H1 (cell line): ENCODE data around the gene CELSR1. TPM values are rescaled to one million over a fixed set of nuclear protein-coding genes. Genes with fewer than 3 reads are reported as not detected.

Experiments used
- CTCF ChIA-PET: fragments of 300-600 bp; sonication (Branson Sonifier 250); formaldehyde crosslinking; loops from one replicate; lab custom pipeline; 2021; ENCODE audit not compliant: partially characterized antibody; lab: Charles Lee
- POLR2A ChIA-PET: fragments of 300-600 bp; sonication (Branson Sonifier 250); formaldehyde crosslinking; loops from one replicate; lab custom pipeline; 2021; ENCODE audit warnings: inconsistent platforms; ENCODE audit not compliant: partially characterized antibody; lab: Charles Lee
- DNase-seq, 2 experiments: peaks; one replicate each; pipeline versions ENCODE4 v3.0.0 to v3.0.0-alpha.2; 2010 to 2022; ENCODE audit warnings: low spot score in 2 of 2, low read depth in 1 of 2, mixed read lengths in 1 of 2
- FAIRE-seq: peaks from 2 replicates; lab custom pipeline; 2011; peaks lifted over from hg19 to GRCh38; lab: Jason Lieb, UNC
- H2AFZ ChIP-seq: 2 replicates; pipeline ENCODE4 v1.8.1; 2012; ENCODE audit warnings: low read length, inconsistent platforms
- H2AK5ac ChIP-seq: 2 replicates; pipeline ENCODE4 v1.6.1; 2013; ENCODE audit warnings: low read depth, low read length
- H2BK120ac ChIP-seq: replicated peaks from 2 replicates; pipeline ENCODE3; 2013; ENCODE audit warnings: low read depth, low read length, inconsistent platforms
- H2BK12ac ChIP-seq: 2 replicates; pipeline ENCODE4 v1.6.1; 2013; ENCODE audit warnings: low read depth, low read length
- H2BK15ac ChIP-seq: 2 replicates; pipeline ENCODE4 v1.6.1; 2013; ENCODE audit warnings: low read length
- H2BK20ac ChIP-seq: 2 replicates; pipeline ENCODE4 v1.6.1; 2013; ENCODE audit warnings: low read length
- H2BK5ac ChIP-seq: 2 replicates; pipeline ENCODE4 v1.6.1; 2013; ENCODE audit warnings: low read depth, low read length
- H3K14ac ChIP-seq: 2 replicates; pipeline ENCODE4 v1.6.1; 2013; ENCODE audit warnings: inconsistent platforms; ENCODE audit not compliant: insufficient read length
- H3K18ac ChIP-seq: 2 replicates; pipeline ENCODE4 v1.6.1; 2013; ENCODE audit warnings: low read length; ENCODE audit errors: extremely low read depth
- H3K23ac ChIP-seq: 2 replicates; pipeline ENCODE4 v1.6.1; 2013; ENCODE audit warnings: inconsistent platforms; ENCODE audit not compliant: insufficient read length
- H3K23me2 ChIP-seq: 2 replicates; pipeline ENCODE4 v1.6.1; 2013; ENCODE audit warnings: low read depth, low read length
- H3K27ac ChIP-seq: 2 replicates; pipeline ENCODE4 v1.6.1; 2011; ENCODE audit warnings: low read depth, low read length, inconsistent platforms
- H3K27me3 ChIP-seq, 4 experiments: replicated peaks in 1 of 4; 1 replicate in 1 of 4; 2 replicates in 3 of 4; pipeline versions ENCODE4 v1.6.1 to v1.8.1; 2011 to 2013; ENCODE audit warnings: low read length in 3 of 4, mild to moderate bottlenecking in 3 of 4, inconsistent platforms in 2 of 4, mixed read lengths in 2 of 4, moderate library complexity in 1 of 4; ENCODE audit not compliant: control insufficient read depth in 3 of 4, insufficient read depth in 3 of 4; ENCODE audit errors: extremely low read depth in 1 of 4
- H3K36me3 ChIP-seq, 4 experiments: 2 replicates each; pipeline versions ENCODE4 v1.6.1 to v1.8.1; 2011 to 2013; ENCODE audit warnings: mild to moderate bottlenecking in 4 of 4, low read length in 3 of 4, moderate library complexity in 2 of 4, control low read depth in 1 of 4, inconsistent platforms in 1 of 4; ENCODE audit not compliant: insufficient read depth in 4 of 4, control insufficient read depth in 2 of 4
- H3K4ac ChIP-seq: replicated peaks from 2 replicates; pipeline ENCODE3; 2013; ENCODE audit warnings: low read length, low read depth, mixed read lengths, inconsistent platforms; ENCODE audit not compliant: insufficient read length
- H3K4me1 ChIP-seq, 4 experiments: replicated peaks in 1 of 4; 1 replicate in 1 of 4; 2 replicates in 3 of 4; pipeline versions ENCODE4 v1.6.1 to v1.8.1; 2011 to 2013; ENCODE audit warnings: low read length in 3 of 4, inconsistent platforms in 2 of 4, mixed read lengths in 1 of 4; ENCODE audit not compliant: insufficient read depth in 4 of 4, control insufficient read depth in 3 of 4
- H3K4me2 ChIP-seq, 2 experiments: 2 replicates each; pipeline versions ENCODE4 v1.6.1 to v1.8.1; 2011 to 2013; ENCODE audit warnings: low read depth in 2 of 2, low read length in 2 of 2, control low read depth in 1 of 2, inconsistent platforms in 1 of 2, mild to moderate bottlenecking in 1 of 2; ENCODE audit not compliant: insufficient read depth in 1 of 2
- H3K4me3 ChIP-seq, 4 experiments: fragments of 200-600, 300-600 bp in 1 of 4; sonication (generic), shearing (Covaris generic), sonication (Bioruptor Twin) in 1 of 4; 2 replicates each; pipeline versions ENCODE4 v1.5.1 to v1.8.1; 2011 to 2016; ENCODE audit warnings: low read length in 4 of 4, low read depth in 3 of 4, control low read depth in 2 of 4, inconsistent platforms in 2 of 4, mild to moderate bottlenecking in 2 of 4, mixed read lengths in 1 of 4, moderate library complexity in 1 of 4; ENCODE audit not compliant: insufficient read depth in 2 of 4; ENCODE audit errors: extremely low read depth in 1 of 4
- H3K56ac ChIP-seq: replicated peaks from 2 replicates; pipeline ENCODE3; 2013; ENCODE audit warnings: low read depth, mild to moderate bottlenecking, mixed read lengths, low read length, inconsistent platforms; ENCODE audit not compliant: insufficient read length
- H3K79me1 ChIP-seq: 2 replicates; pipeline ENCODE4 v1.6.1; 2013; ENCODE audit warnings: low read depth, low read length, control low read depth
- H3K79me2 ChIP-seq, 2 experiments: 2 replicates each; pipeline versions ENCODE4 v1.6.1 to v1.8.1; 2012 to 2013; ENCODE audit warnings: low read length in 2 of 2, mild to moderate bottlenecking in 2 of 2, inconsistent platforms in 1 of 2; ENCODE audit not compliant: insufficient read depth in 2 of 2, control insufficient read depth in 1 of 2
- H3K9ac ChIP-seq, 4 experiments: replicated peaks in 1 of 4; 1 replicate in 1 of 4; 2 replicates in 3 of 4; pipeline versions ENCODE4 v1.6.1 to v1.8.1; 2011 to 2013; ENCODE audit warnings: low read depth in 3 of 4, low read length in 3 of 4, control low read depth in 2 of 4, mild to moderate bottlenecking in 2 of 4, moderate library complexity in 2 of 4, inconsistent platforms in 1 of 4; ENCODE audit errors: extremely low read depth in 1 of 4
- H3K9me3 ChIP-seq, 2 experiments: 2 replicates each; pipeline versions ENCODE4 v1.6.1 to v1.8.1; 2012 to 2013; ENCODE audit warnings: mild to moderate bottlenecking in 2 of 2, moderate library complexity in 2 of 2, control low read depth in 1 of 2, inconsistent platforms in 1 of 2, low read depth in 1 of 2, low read length in 1 of 2, mixed read lengths in 1 of 2; ENCODE audit not compliant: insufficient read depth in 2 of 2
- H4K20me1 ChIP-seq, 2 experiments: replicated peaks in 1 of 2; 2 replicates each; pipeline versions ENCODE3 to v1.8.1; 2011 to 2013; ENCODE audit warnings: inconsistent platforms in 2 of 2, low read length in 2 of 2, mild to moderate bottlenecking in 1 of 2; ENCODE audit not compliant: insufficient read depth in 2 of 2, control insufficient read depth in 1 of 2
- H4K5ac ChIP-seq: 2 replicates; pipeline ENCODE4 v1.6.1; 2013; ENCODE audit warnings: low read length, low read depth, mixed read lengths, inconsistent platforms; ENCODE audit not compliant: insufficient read length
- H4K8ac ChIP-seq: 2 replicates; pipeline ENCODE4 v1.8.0; 2013; ENCODE audit warnings: mild to moderate bottlenecking, moderate library complexity, low read length, inconsistent platforms; ENCODE audit not compliant: insufficient read depth; ENCODE audit errors: extremely low read depth
- H4K91ac ChIP-seq: replicated peaks from 2 replicates; pipeline ENCODE3; 2013; ENCODE audit warnings: low read length, mixed read lengths, inconsistent platforms; ENCODE audit not compliant: insufficient read length
- BCL11A ChIP-seq, 2 experiments: IDR thresholded peaks; one replicate each; pipeline ENCODE4 v1.6.1; 2011; ENCODE audit warnings: low read depth in 2 of 2, low read length in 2 of 2, mild to moderate bottlenecking in 2 of 2
- CBX8 ChIP-seq: fragments of 300-800, 300-1000 bp; sonication (generic); IDR thresholded peaks from 2 replicates; pipeline ENCODE4 v1.7.1; 2016; ENCODE audit warnings: low read depth, low read length, borderline replicate concordance
- CEBPB ChIP-seq: IDR thresholded peaks from 2 replicates; pipeline ENCODE4 v1.6.1; 2012; ENCODE audit warnings: low read depth, low read length
- CHD2 ChIP-seq: IDR thresholded peaks from 2 replicates; pipeline ENCODE4 v1.6.1; 2012; ENCODE audit warnings: low read length, improper control_type of control experiment
- PHF8 ChIP-seq: fragments of 200-600 bp; sonication (generic); conservative IDR thresholded peaks from 2 replicates; pipeline ENCODE4 v1.7.1; 2012; ENCODE audit warnings: low read depth, mild to moderate bottlenecking, inconsistent platforms, low read length, moderate library complexity
- SIRT6 ChIP-seq: IDR thresholded peaks from one replicate; pipeline ENCODE4 v1.7.1; 2012; ENCODE audit warnings: low read length, inconsistent platforms
- TAF7 ChIP-seq: optimal IDR thresholded peaks from 2 replicates; pipeline ENCODE3; 2011; ENCODE audit warnings: low read depth, mild to moderate bottlenecking, inconsistent platforms, low read length, moderate library complexity, borderline replicate concordance
- YY1 ChIP-seq: IDR thresholded peaks from 2 replicates; pipeline ENCODE4 v1.6.1; 2011; ENCODE audit warnings: low read depth, mild to moderate bottlenecking, low read length
- WGBS, 2 experiments: shearing (Covaris generic) in 1 of 2; methylation state at CpG; one replicate each; pipeline versions ENCODE4 v1.1.6 to v1.1.7; 2013 to 2015; ENCODE audit warnings: low lambda C conversion rate in 2 of 2, mixed read lengths in 2 of 2, inconsistent platforms in 1 of 2, low coverage in 1 of 2, missing lambda C conversion rate in 1 of 2; ENCODE audit not compliant: insufficient replicate concordance in 2 of 2, insufficient coverage in 1 of 2, insufficient read length in 1 of 2; ENCODE audit errors: extremely low coverage in 1 of 2, missing lambda C conversion rate in 1 of 2; 5-methylcytosine and 5-hydroxymethylcytosine counted together
- polyA plus RNA-seq, 7 experiments: library from polyadenylated mRNA; depleted of rRNA in 3 of 7; stranded (reverse) in 5 of 7; unstranded in 2 of 7; fragments of >200 nt in 5 of 7; fragments of 200-250 nt in 2 of 7; gene quantifications; 1 replicate in 5 of 7; 2 replicates in 1 of 7; 4 replicates in 1 of 7; pipeline versions ENCODE4 v1.2.1 to v1.2.3, GENCODE V29; 2011 to 2013; ENCODE audit warnings: missing spikeins in 2 of 7, mixed read lengths in 2 of 7
- total RNA-seq: library from RNA; stranded (reverse); fragmentation: NEBNext Ultra II Directional; extraction: Animal tissue kit (Norgen Biotek cat#: 25700); gene quantifications from 2 replicates; pipeline ENCODE4 v1.2.1, GENCODE V29; 2021

CELSR1 gene
- total and polyA plus RNA-seq, 2 of the 8 experiments (the other 6 are each of a cell fraction or from before 2014, with no cell fraction given): 9.0 to 12.4 TPM

GRCh38 chr22:46415776-46416519, 121.5 kb downstream of the CELSR1 start:
- DNase-seq (no peak), FAIRE-seq (no peak)
- Histone ChIP-seq H2BK12ac (no peak overlapping the region), H2BK15ac (no peak overlapping the region), H3K27ac (no peak overlapping the region), H3K4ac (no peak overlapping the region), H3K4me1 (no peaks in the 10 kb centered on the region), H3K56ac (no peak overlapping the region), H3K4me2 (no peak overlapping the region), H2BK20ac (no peak overlapping the region), H4K8ac (no peak overlapping the region), H2BK120ac (no peak overlapping the region), H4K91ac (no peak overlapping the region), H3K23ac (no peak overlapping the region), H3K9ac (no peak overlapping the region), H3K18ac (no peak overlapping the region), H3K36me3 (no peaks in the 10 kb centered on the region), H2BK5ac (no peak overlapping the region), H3K4me3 (no peak overlapping the region), H4K20me1 (peaks cover 2 to 14% of the 10 kb centered on the region in 2 experiments), H2AK5ac (no peak overlapping the region), H3K27me3 (no peaks in the 10 kb centered on the region), H3K79me2 (no peaks in the 10 kb centered on the region), H3K79me1 (no peaks in the 10 kb centered on the region), H4K5ac (no peak overlapping the region), H3K23me2 (no peaks in the 10 kb centered on the region), H2AFZ (no peak overlapping the region), H3K14ac (no peak overlapping the region), H3K9me3 (no peaks in the 10 kb centered on the region)
- CTCF ChIA-PET: interaction anchor here (0.7 to 2.1 kb wide), 5 partner anchors 10 to 60 kb away, joined by 3 to 6 read pairs (median 3); no protein-coding TSS in a partner anchor
- WGBS, 2 experiments: 88% methylated on average over 29 of the region's 30 CpGs; no CpG with 5 or more reads in 1 of the 2 experiments
- TF ChIP-seq PHF8 (no peak), CEBPB (no peak), SIRT6 (no peak), CBX8 (no peak), TAF7 (no peak), BCL11A (IDR thresholded peaks at IDR 0.05; ENCODE audit: low read depth in 2 of 2, low read length in 2 of 2) (no peak), CHD2 (no peak), YY1 (no peak)
- POLR2A ChIA-PET: no interaction called here
